HG03135 (cell line): ENCODE data around the gene PAFAH2.

Experiments used
- ATAC-seq: cut with Tn5 transposase; IDR thresholded peaks from one replicate; pipeline ENCODE4 v1.9.1; 2021; ENCODE audit warnings: mild to moderate bottlenecking, moderate library complexity; ENCODE audit not compliant: unreplicated experiment

Gene PAFAH2

DNA sequence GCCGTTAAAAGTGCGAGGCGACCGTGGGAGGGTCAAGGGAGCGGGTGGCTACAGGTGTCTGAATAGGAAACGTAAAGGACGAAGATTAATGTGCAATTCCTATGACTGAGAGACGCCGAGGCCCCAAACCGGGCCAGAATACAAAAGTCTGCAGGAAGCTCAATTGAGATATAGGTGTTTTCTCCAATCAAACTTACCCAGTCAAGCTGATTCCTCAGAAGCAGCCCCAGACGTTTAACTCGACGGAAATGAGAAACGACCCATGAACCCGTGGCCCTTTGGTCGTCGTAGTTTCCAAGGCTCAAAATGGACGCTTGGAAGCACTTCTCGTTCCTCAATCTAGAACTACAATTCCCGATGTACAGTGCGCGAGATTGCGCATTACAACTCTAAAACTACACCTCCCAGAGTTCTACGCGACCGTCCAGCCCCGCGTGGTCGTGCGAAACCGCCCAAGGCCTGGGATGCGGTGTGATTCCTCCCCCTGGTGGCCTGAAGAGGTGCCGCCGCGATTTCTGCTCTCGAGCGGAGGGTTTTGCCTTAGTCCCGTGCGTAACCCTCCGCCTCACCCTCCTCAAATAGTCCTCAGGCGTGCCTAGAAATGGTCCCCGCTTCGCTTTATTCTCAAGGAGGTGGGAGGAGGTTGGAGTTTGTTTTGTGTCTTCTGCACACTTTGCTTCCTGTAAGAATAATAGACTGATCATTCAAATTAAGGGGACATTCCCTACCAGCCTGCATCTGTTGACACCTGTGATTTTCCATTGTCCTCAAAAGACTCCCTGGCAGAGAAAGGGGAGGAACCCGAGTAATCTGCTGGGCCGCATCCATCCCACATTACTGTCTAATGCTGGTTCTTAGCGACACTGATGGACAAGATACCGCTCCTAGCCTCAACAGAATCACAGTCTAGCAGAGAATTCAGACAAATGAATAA lies at the start of gene PAFAH2:
Gene PAFAH2, minus strand, starts transcription at position 236 of the 934 bp plus-strand sequence. CDS start 7,247 bp downstream, outside the sequence.
- ATAC-seq: peak; percentile 94

DNA sequence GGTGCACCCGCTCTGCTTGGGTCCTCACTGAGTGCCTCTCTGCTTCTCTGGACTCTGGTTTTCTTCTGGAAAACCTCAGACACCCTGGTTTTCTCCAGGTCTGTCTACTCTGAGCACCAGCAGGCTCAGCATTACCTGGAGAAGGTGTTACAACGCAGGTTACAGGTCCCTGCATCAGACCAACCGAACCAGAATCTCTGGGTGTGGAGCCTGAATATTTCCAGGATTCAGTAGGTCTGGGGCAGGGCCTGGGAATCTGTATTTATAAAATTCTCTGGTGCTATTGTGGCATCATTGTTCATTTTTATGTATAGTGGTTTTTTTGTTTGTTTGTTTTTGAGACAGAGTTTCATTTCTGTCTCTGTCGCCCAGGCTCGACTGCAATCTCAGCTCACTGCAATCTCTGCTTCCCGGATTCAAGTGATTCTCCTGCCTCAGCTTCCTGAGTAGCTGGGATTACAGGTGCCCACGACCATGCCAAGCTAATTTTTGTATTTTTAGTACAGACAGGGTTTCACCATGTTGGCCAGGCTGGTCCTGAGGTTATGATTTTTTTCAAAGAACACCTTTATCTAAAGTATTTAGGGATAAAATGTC lies 49.5 kb upstream of the PAFAH2 start:
- no peak for ATAC-seq

DNA sequence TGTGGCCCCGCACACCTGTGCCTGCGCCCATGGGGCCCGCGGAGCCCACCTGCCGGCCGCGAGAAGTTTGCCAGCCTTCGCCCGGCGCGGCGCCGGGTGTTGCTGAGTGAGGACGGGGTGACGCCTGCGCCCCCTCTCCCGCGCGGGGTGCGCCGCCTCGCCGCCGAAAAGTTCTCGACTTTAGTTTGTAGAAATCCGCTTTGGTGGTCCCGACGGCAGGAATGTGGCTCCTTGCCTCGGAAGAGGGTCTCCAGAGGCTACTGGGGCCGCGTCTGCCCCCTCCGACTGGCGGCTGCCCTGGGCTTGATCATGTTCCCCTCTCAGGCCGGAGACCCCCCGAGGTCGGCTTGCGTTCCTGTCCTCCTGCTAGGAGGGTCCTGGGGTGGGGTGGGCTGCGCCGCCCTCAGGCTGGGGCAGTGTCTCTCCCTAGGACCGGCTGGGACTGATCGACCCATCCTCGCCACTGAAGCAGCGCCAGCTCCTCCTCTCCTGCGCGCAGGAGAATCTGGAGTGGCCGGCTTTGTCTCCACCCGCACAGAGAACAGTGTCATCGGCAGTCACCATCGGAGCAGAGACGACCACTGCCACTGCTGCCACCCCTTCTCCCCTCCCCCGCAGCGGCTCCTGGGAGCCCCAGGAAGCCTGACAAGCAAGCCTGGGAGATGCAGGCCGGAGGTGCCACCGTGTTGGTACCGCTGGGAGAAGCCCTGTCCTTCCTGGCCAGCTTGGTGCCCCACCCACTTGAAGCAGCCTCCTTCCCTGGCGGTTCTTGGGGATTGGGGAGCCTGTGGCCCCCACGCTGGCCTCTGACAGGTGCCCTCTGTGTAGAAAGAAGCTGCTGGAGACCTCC lies 48.6 kb upstream of the PAFAH2 start:
- ATAC-seq: no peak

DNA sequence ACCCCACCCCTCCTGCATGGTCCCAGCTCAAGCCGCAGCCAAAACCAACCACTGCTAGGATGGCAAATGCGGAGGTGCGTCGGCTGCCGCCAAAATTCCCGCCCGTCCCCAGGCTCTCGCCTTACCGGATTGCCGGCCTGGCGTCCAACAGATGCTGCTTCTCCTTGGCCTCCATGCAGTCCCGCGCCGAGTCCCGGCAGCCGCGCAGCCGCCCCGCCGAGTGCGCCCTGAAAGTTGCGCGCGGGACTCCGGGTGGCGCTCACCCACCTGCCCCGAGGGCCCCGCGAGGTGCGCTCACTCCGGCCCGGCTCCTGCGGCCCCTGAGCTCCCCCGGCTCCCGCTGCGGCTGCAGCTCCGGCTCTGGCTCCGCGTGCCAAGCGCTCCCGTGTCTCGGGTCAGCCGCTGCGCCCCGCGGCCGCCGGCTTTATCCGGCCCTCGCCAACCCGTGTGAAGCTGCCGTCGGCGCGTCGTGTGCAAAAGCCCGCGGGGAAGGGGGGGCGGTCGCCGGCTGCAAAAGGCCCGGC lies 47.9 kb upstream of the PAFAH2 start, which contains the start of gene SLC30A2:
Gene SLC30A2, minus strand, starts transcription at position 397 of the 524 bp plus-strand sequence. Its CDS starts 222 bp downstream, at position 175.
- ATAC-seq: no peak

DNA sequence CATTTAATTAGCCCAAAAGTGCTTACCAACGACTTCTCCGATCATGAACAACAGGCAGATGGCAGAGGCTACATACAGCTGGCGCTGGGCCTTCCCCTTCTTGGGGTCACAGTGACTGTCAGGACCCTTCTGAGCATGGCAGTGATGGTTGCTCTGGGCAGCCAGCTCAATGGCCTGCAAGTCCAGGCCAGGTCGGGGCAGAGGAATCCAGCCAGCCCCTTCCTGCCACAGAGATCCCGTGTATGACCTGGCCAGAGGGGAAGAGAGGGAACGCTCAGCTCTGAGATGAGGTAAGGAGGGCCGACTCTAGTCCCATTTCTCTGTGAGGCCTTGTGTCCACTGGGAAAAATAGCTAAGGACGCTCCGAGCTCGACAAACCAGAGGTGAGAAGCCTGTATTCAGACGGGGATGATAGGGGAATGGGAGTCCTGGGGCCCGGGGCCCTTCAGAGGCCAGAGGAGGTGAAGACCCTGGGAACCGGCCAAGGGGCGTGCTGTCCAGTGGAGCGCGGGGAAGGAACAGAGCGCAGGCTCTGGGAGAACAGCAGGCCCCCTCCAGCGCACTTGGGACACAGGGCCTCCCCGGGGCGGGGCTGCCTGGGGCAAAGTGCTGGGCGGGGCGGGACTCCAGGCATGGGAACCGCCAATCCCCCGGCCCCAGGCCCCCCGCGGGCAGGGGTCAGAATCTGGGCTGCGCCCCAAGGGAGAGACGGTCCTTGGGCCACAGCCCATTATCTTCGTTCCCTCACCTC lies 47.3 kb upstream of the PAFAH2 start:
- ATAC-seq: no peak

DNA sequence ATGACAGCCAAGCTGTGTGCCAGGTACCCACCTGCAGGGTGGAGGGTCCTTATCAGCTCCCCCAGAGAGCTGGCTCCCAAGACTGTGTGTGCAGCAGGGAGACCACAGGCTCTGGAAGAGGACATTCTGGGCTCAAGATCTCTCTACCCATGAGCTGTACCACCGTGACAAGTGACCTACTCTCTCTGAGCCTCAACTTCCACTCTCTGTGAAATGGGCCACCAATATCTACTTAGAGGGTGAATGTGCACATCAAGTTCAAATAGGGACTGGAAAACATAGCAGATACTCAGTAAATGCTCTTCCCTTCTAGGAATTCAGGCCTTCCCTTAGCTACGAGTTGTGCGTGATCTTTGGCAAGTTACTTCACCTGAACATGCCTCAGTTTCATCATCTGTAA lies 46.6 kb upstream of the PAFAH2 start:
- ATAC-seq: no peak

DNA sequence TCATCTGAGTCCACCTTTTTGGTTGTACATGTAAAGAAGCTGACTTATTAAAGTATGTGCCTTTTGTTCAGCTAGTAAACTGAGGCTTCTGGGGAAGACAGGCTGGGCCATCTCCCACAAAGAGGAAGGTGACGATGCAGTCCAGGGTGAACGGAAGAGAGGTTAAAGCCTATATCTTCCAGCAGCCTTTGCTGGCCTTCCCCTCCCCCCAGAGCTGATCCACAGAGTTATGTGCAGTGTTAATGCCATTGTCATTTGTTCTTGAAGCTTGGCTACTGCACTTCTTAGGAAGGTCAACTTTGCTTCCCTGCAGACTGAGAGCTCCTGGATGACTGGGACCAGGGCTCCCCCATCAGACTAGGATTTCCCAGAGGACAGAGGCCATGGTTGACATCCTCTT lies 45.9 kb upstream of the PAFAH2 start:
- ATAC-seq: no peak

DNA sequence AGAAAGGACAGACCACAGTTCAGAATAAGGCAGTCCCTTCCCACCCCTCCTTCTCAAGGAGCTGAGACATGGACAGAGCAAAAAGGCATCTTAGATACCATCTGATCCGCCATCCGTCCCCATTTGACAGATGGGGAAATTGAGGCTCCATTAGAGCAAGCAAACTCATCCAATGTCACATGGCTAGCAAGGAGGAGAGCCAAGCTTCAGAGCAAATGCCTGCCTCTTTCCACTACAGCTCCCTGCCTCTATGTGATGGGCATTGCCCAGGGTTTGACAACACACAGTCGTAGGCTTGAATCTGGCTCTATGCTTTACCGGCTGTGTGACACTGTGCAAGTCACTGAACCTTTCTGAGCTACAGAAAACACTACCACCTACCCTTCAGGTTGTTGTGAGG lies 44.1 kb upstream of the PAFAH2 start:
- no peak for ATAC-seq

DNA sequence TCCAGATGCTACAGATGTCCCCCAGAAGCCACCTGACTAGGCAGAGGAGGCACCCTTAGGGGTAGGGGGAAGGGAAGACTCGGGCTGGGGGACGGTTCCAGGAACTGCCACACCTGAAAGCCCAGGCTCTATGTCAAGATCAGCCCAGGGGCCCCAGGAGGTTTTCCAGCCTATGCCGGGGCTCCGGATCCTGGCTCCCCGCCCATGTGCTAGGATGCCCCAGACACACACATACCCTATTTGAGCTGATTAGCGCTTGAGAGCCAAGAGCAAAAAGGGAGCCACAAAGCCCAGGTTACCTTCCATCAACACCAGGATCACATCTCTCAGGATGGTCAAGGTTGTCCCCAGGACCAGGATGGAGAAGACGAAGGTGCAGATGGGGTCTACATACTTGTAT lies 43.5 kb upstream of the PAFAH2 start:
- no peak for ATAC-seq

DNA sequence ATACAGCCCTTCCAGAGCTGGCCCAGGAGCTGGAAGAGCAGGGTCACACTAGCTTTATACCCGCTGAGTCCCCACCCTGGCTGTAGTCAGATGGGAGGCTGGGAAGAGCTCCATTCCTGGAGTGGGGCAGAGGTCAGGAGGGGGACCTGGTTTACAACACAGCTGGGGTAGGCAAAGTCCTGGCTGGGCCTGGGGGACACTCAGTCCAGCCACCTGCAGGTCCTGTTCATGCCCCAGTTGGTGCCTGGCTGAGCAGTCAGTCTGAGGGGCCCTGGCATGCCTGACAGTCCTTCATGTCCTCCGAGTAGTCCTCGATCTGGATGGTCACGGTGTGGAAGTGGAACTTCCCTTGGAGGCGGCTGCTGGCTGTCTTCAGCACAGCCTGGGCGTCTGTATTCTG lies 41.0 kb upstream of the PAFAH2 start:
- no peak for ATAC-seq

DNA sequence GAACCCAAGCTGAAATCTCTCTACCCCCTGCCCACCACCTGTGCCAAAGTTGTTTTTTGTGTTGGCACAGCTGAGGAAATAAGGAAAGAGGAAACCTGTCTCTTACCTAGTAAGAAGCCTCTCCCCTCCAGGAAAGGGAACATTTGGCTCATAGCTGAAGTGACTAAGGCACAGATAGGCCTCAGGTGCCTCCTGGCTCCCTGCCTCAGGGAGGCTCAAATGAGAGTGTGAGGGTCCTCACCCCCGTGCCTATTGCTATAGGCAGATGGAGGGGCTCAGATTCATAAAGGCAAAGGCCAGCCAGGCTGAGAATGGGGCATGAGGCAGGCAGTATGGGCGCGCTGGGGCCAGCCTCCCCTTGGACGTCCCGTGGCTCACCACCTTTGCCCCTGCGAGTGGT lies 40.6 kb upstream of the PAFAH2 start:
- no peak for ATAC-seq

DNA sequence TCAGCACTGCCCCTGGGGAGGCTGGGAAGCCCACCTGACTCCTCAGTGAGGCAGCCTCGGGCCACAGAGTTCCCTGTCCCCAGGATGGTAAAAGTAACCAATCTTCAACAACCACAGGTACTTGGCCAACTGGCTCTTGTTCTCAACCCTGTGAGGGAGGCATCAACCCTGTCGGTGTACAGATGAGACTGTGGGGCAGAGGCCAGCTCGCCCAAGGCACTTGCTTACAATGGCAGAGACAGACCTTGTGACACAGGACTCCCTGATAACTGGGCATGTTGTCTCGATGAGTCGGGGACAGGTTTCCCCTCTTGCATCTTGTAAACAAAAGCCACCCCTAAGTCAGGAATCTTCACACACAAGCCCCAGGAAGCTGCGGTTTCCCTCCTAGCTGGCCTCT lies 40.0 kb upstream of the PAFAH2 start:
- no peak for ATAC-seq

DNA sequence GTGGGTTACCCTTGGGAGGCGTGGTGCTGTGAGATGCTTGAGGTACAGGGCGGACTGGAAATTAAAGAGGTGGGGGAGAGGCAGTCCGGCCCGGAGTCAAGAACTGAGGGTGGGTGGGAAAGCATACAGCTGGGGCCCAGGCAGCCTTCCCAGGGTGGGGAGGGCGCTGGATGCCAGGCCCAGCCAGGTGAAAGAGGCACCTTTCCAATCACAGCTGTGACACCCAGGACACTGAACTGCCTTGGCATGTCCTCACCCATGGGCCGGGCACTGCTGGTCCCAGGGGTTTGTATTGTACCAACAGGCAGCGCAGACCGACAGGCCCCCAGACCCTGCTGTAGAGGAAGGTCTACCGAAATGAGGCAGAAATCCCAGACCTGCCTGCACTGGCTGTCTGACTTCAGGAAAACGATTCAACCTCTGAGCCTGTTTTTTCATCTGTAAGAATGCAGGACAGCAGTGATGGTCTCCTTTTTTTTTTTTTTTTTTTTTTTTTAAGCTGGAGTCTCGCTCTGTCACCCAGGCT lies 39.0 kb upstream of the PAFAH2 start:
- ATAC-seq: no peak

DNA sequence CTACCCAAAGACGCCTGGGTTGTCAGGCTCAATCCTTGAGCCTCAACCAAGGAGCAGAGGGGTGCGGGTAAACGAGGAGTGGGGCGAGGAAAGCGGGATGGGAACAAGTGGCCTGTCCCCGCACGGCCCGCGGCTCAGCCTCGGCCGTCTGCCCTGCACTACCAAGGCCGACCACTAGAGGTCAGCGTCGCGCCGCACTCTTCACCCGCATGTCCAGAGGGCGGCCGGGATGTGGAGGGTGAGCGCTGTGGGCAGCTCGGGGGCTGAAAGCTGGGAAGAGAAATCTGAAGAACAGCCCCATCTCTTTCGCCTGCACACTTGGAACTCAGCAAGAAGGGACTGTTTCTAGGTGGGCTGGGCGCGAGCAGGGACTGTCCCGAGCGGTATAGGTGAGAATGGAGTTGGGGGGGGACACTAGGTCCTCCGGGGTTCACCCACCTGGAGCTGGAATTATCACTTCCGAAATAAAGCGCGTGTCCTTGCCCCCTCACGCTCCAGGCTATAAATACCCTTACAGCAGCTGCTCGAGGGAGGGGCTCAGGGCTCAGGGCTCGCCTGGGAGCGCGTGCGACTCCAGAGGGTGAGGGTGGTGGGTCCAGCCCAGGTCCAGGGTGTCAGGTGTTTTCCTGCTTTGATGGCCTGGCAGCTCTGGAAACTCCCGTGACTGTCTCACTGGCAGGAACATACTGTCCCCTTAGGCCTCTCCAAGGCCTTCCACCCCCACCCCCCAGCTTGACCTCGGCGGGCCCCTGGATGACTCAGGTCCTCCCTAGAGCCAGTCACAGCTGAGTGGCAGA lies 38.3 kb upstream of the PAFAH2 start:
- ATAC-seq: peak; percentile 63

DNA sequence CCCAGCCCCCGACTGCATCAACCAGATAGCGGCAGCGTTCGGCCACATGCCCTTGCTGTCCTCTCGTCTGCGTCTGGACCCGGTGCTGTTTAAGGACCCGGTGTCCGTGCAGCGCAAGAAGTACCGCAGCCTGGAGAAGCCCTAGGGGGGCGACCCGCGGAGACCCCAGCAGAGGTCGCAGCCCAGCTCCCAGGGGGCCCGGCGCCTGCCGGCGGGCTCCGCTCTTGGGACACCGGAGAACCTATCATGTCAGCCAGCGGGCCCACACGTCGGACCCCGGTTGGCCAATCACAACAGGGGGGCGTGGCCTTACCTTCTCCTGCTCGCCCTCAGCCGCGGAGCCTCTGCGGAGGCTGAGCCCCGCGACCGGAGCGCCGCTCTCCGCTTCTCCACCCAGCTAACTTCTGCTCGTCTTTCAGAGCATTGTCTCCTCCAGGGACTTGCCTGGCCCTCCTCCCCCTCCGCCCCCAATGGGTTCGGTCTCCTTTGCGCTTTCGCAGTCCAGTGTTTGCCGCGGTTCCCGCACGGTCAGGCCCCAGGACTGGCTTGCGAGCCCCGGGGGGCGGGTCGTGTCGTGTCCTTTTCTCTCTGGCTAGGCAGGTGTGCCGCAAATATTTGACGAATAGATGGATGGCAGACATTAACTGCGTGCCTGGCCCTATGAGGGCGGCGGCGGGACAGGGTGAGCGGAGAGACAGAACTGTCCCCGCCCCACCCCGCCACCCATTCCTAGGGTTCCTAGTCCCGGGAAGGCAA lies 37.5 kb upstream of the PAFAH2 start:
- peak; percentile 86 for ATAC-seq

DNA sequence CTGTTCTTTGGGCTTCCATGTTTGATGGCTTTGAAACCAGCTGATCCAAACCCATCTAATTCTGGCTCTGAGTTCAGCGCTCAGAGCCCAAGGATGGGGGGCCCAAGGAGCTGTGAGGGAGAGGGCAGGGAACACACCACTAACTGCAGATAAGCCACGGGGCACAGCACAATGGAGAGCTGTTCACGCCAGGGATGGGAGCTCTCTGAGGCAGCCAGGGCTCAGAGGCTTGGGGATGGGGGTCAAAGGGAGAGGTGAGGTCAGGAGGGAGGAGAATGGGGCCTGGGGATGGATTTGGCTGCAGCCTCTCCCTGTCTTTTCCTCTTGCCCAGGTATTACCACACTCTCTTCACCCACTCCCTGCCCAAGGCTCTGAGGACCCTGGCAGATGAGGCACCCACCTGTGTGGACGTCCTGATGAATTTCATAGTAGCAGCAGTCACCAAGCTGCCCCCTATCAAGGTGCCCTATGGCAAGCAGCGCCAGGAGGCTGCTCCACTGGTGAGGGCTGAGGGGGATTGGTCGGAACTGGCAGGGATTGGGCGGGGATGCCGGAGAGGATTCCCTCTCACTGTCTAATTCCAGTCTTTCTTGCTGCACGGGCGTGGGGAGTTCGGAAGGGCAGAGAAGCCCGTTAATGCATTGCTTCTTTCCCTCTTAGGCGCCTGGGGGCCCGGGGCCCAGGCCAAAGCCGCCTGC lies 36.8 kb upstream of the PAFAH2 start:
- no peak for ATAC-seq

DNA sequence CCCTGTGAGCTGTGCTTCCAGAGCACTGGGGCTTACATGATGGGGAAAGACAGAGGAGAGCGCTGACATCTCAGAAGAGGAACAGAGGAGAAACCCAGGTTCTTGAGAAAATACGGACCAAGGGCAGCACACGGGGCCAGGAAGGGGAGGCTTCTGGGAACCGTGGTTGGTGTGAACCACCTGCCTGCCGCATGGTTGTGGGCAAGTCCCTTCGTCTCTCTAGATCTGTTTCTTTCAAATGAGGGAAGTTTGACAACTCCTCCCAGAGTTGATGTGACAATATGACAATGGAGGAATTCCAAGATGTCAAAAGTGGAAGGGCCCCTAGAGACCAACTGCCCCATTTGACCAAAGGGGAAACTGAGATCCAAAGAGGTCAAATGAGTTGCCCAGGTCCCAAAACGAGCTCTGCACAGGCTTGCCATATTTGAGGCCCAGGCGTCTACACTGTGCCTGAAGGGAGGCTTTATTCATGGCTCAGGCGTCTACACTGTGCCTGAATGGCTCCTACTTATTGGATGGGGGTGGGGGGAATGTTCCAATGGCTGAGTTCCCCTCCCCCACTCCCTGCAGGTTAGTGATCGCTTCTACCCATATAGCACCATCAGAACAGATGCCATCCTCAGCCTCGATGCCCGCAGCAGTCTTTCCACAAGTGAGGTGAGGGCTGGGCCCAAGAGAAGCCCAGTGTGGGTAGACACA lies 34.9 kb upstream of the PAFAH2 start:
- no peak for ATAC-seq
